Left lung (tissue), 10 donors: Measurements from ENCODE around the gene IRF2. TPM values are rescaled to one million over a fixed set of nuclear protein-coding genes. Genes with fewer than 3 reads are reported as not detected.

Experiments
- ATAC-seq: fragments of 200-7000 bp; cut with Tn5 transposase; one replicate; pipeline ENCODE4 v1.9.1; 2020; ENCODE audit warnings: moderate library complexity
- DNase-seq, 4 donors: peaks; one replicate each; pipeline ENCODE4 v3.0.0-alpha.2; 2013 to 2020
- H3K27ac ChIP-seq, 2 donors: fragments of 200-600 bp; sonication (generic) in 1 of 2; one replicate each; pipeline versions ENCODE4 v1.5.0 to v1.8.0; 2020 to 2021
- H3K27me3 ChIP-seq, 2 donors: fragments of 200-600 bp; sonication (generic) in 1 of 2; one replicate each; pipeline versions ENCODE4 v1.5.0 to v1.8.0; 2020 to 2021
- H3K36me3 ChIP-seq, 2 donors: fragments of 200-600 bp; sonication (generic) in 1 of 2; one replicate each; pipeline versions ENCODE4 v1.5.0 to v1.8.0; 2020 to 2021
- H3K4me1 ChIP-seq, 2 donors: fragments of 200-600 bp; one replicate each; pipeline ENCODE4 v1.8.0; 2021
- H3K4me3 ChIP-seq, 2 donors: fragments of 200-600 bp; sonication (generic) in 1 of 2; one replicate each; pipeline versions ENCODE4 v1.5.0 to v1.8.0; 2020 to 2021; ENCODE audit warnings: mild to moderate bottlenecking in 1 of 2
- H3K9me3 ChIP-seq, 2 donors: fragments of 200-600 bp; sonication (generic) in 1 of 2; one replicate each; pipeline versions ENCODE4 v1.5.0 to v1.8.0; 2020 to 2021
- CTCF ChIP-seq, 2 donors: fragments of 200-600 bp; sonication (generic) in 1 of 2; IDR thresholded peaks; one replicate each; pipeline versions ENCODE4 v1.5.0 to v1.8.0; 2021; ENCODE audit warnings: antibody characterized with exemption in 2 of 2
- intact Hi-C, 2 donors: fragments of 100-400 bp; cut with DNase I; formaldehyde crosslinking; loops; one replicate each; pipeline versions ENCODE4 v1.11.2 to v1.14.2; 2022
- polyA plus RNA-seq, 6 donors: library from polyadenylated mRNA; unstranded; fragments of 120-200 nt; gene quantifications; one replicate each; pipeline ENCODE4 v1.2.1, GENCODE V29; 2013; ENCODE audit not compliant: insufficient read length in 6 of 6
- total RNA-seq, 2 donors: library from RNA; stranded (reverse); fragmentation: NEBNext Ultra II Directional; extraction: Animal tissue kit (Norgen Biotek cat#: 25700); gene quantifications; one replicate each; pipeline ENCODE4 v1.2.1, GENCODE V29; 2021
- donor health status: DM: no; HTN: yes; CAD: no.
- donor health status: DM: no; HTN: no; CAD: no.

The IRF2 gene
- total and polyA plus RNA-seq, 8 donors: 32.8 to 50.2 (median 47.0) TPM

- no peak for TF ChIP-seq CTCF (IDR thresholded peaks at IDR 0.05)
- intact Hi-C loops: no loop called here
- Histone ChIP-seq H3K9me3 (no peaks in the 10 kb centered on the region), H3K27ac (peak overlapping the region in 1 of 2 donors; percentile 34), H3K36me3 (peaks cover 0 to 72% of the 10 kb centered on the region in 2 donors), H3K27me3 (no peaks in the 10 kb centered on the region), H3K4me3 (no peak overlapping the region), H3K4me1 (peaks cover 8 to 45% of the 10 kb centered on the region in 2 donors)
- no peak for ATAC-seq
- DNase-seq: no peak
These were observed 72.8 kb downstream of the IRF2 start for GRCh38 chr4:184401397-184402171.

GRCh38 chr4:184400891-184401290 is 73.5 kb downstream of the IRF2 start:
- H3K9me3 ChIP-seq: no peaks in the 10 kb centered on the region
- H3K4me1 ChIP-seq: peaks cover 8 to 43% of the 10 kb centered on the region in 2 donors
- no peaks in the 10 kb centered on the region for H3K27me3 ChIP-seq
- ATAC-seq (no peak), DNase-seq (no peak)
- TF ChIP-seq CTCF (IDR thresholded peaks at IDR 0.05): no peak
- peak overlapping the region in 1 of 2 donors; percentile 34 for H3K27ac ChIP-seq
- intact Hi-C loops: no loop called here
- peaks cover 0 to 72% of the 10 kb centered on the region in 2 donors for H3K36me3 ChIP-seq
- no peak overlapping the region for H3K4me3 ChIP-seq

GRCh38 chr4:184400375-184400870 is 73.9 kb downstream of the IRF2 start:
- TF ChIP-seq CTCF (IDR thresholded peaks at IDR 0.05): no peak
- Histone ChIP-seq H3K4me3 (no peak overlapping the region), H3K27me3 (no peaks in the 10 kb centered on the region), H3K4me1 (peaks cover 8 to 48% of the 10 kb centered on the region in 2 donors), H3K9me3 (no peaks in the 10 kb centered on the region), H3K36me3 (peaks cover 0 to 71% of the 10 kb centered on the region in 2 donors), H3K27ac (peak overlapping the region in 1 of 2 donors; percentile 34)
- ATAC-seq (peak; percentile 58), DNase-seq (no peak)
- intact Hi-C loops: no loop called here

GRCh38 chr4:184399512-184399908 is 74.8 kb downstream of the IRF2 start:
- DNase-seq (no peak), ATAC-seq (no peak)
- Histone ChIP-seq H3K4me3 (no peak overlapping the region), H3K36me3 (peaks cover 0 to 71% of the 10 kb centered on the region in 2 donors), H3K9me3 (no peaks in the 10 kb centered on the region), H3K27me3 (no peaks in the 10 kb centered on the region), H3K4me1 (peaks cover 8 to 57% of the 10 kb centered on the region in 2 donors), H3K27ac (peak overlapping the region in 1 of 2 donors; percentile 34)
- intact Hi-C loops: no loop called here
- no peak for TF ChIP-seq CTCF (IDR thresholded peaks at IDR 0.05)

GRCh38 chr4:184398741-184399511 is 75.4 kb downstream of the IRF2 start:
- intact Hi-C loops: no loop called here
- no peak for ATAC-seq
- H3K9me3 ChIP-seq: no peaks in the 10 kb centered on the region
- peak overlapping the region in 1 of 2 donors; percentile 34 for H3K27ac ChIP-seq
- no peaks in the 10 kb centered on the region for H3K27me3 ChIP-seq
- H3K36me3 ChIP-seq: peaks cover 0 to 70% of the 10 kb centered on the region in 2 donors
- DNase-seq: no peak
- no peak overlapping the region for H3K4me3 ChIP-seq
- H3K4me1 ChIP-seq: peaks cover 8 to 62% of the 10 kb centered on the region in 2 donors
- TF ChIP-seq CTCF (IDR thresholded peaks at IDR 0.05): no peak
